ENCODE data around the gene BDKRB1.

- TF ChIP-seq CTCF (IDR thresholded peaks at IDR 0.05; ENCODE audit: borderline replicate concordance, extremely low read depth, low read length, poor library complexity, severe bottlenecking) (peak; percentile 8), EZH2 (IDR thresholded peaks at IDR 0.05; ENCODE audit: borderline replicate concordance, low read depth, low read length, severe bottlenecking) (no peak)
These were observed 8.8 kb downstream of the BDKRB1 start for GRCh38 chr14:96264853-96265252.
